Neutrophil (primary cell): ENCODE measurements around the gene CIAO1.

Experiments used
- H3K27ac ChIP-seq: fragments of 200-600 bp; sonication (generic); 2 replicates; pipeline ENCODE4 v1.5.1; 2016; ENCODE audit warnings: mild to moderate bottlenecking, moderate library complexity
- H3K27me3 ChIP-seq: fragments of 200-600 bp; sonication (generic); 2 replicates; pipeline ENCODE4 v1.6.0; 2016; ENCODE audit warnings: mild to moderate bottlenecking
- H3K36me3 ChIP-seq: fragments of 200-600 bp; sonication (generic); 2 replicates; pipeline ENCODE4 v1.5.1; 2017
- H3K4me1 ChIP-seq, 2 experiments: fragments of 200-600 bp in 1 of 2; sonication (generic) in 1 of 2; 1 replicate in 1 of 2; 2 replicates in 1 of 2; pipeline versions ENCODE4 v1.5.1 to v1.6.1; 2013 to 2016; ENCODE audit warnings: low read depth in 1 of 2, low read length in 1 of 2, mild to moderate bottlenecking in 1 of 2, moderate library complexity in 1 of 2; ENCODE audit not compliant: control insufficient read depth in 1 of 2, insufficient read depth in 1 of 2
- H3K4me3 ChIP-seq, 2 experiments: fragments of 200-600 bp in 1 of 2; sonication (generic) in 1 of 2; 1 replicate in 1 of 2; 2 replicates in 1 of 2; pipeline ENCODE4 v1.5.1; 2013 to 2016; ENCODE audit warnings: low read depth in 1 of 2, low read length in 1 of 2, mild to moderate bottlenecking in 1 of 2, moderate library complexity in 1 of 2
- H3K9me3 ChIP-seq: fragments of 200-600 bp; sonication (generic); 2 replicates; pipeline ENCODE4 v1.5.1; 2016
- CTCF ChIP-seq: fragments of 200-600 bp; sonication (generic); IDR thresholded peaks from 2 replicates; pipeline ENCODE4 v1.5.1; 2016; ENCODE audit warnings: antibody characterized with exemption

The CIAO1 gene

GRCh38 chr2:96231316-96231715 lies 34.7 kb upstream of the CIAO1 start:
- peaks cover 24 to 25% of the 10 kb centered on the region in 2 experiments for H3K4me1 ChIP-seq
- H3K9me3 ChIP-seq, result no peaks in the 10 kb centered on the region

GRCh38 chr2:96233436-96233835 lies 32.6 kb upstream of the CIAO1 start:
- H3K4me1 ChIP-seq, result peaks cover 24 to 25% of the 10 kb centered on the region in 2 experiments
- peak overlapping the region in 1 of 2 experiments; percentile 22 for H3K4me3 ChIP-seq
- no peaks in the 10 kb centered on the region for H3K27me3 ChIP-seq
- H3K36me3 ChIP-seq, result no peaks in the 10 kb centered on the region
- no peak for TF ChIP-seq CTCF
- peak overlapping the region; percentile 84 for H3K27ac ChIP-seq
- H3K9me3 ChIP-seq, result no peaks in the 10 kb centered on the region

More at GRCh38 chr2:96231316-96231715, 34.7 kb upstream of the CIAO1 start:
- Histone ChIP-seq H3K36me3 (no peaks in the 10 kb centered on the region), H3K27me3 (no peaks in the 10 kb centered on the region), H3K27ac (no peak overlapping the region), H3K4me3 (no peak overlapping the region)
- no peak for TF ChIP-seq CTCF

GRCh38 chr2:96233880-96234316 lies 32.1 kb upstream of the CIAO1 start:
- Histone ChIP-seq H3K27me3 (no peaks in the 10 kb centered on the region), H3K9me3 (no peaks in the 10 kb centered on the region), H3K27ac (peak overlapping the region; percentile 84), H3K36me3 (no peaks in the 10 kb centered on the region), H3K4me3 (peak overlapping the region in 1 of 2 experiments; percentile 22), H3K4me1 (peaks cover 25% of the 10 kb centered on the region in 2 experiments)
- peak; percentile 33 for TF ChIP-seq CTCF

- no peak for TF ChIP-seq CTCF
- H3K27me3 ChIP-seq, result no peaks in the 10 kb centered on the region
- no peaks in the 10 kb centered on the region for H3K36me3 ChIP-seq
These were observed 29.1 kb upstream of the CIAO1 start for GRCh38 chr2:96236882-96237281.

GRCh38 chr2:96238266-96238665 lies 27.8 kb upstream of the CIAO1 start:
- Histone ChIP-seq H3K4me3 (no peak overlapping the region), H3K27me3 (no peaks in the 10 kb centered on the region), H3K27ac (no peak overlapping the region), H3K4me1 (peaks cover 57 to 63% of the 10 kb centered on the region in 2 experiments), H3K9me3 (no peaks in the 10 kb centered on the region), H3K36me3 (no peaks in the 10 kb centered on the region)
- no peak for TF ChIP-seq CTCF

More at GRCh38 chr2:96236882-96237281, 29.1 kb upstream of the CIAO1 start:
- H3K4me3 ChIP-seq, result no peak overlapping the region
- no peak overlapping the region for H3K27ac ChIP-seq
- no peaks in the 10 kb centered on the region for H3K9me3 ChIP-seq
- peaks cover 49 to 55% of the 10 kb centered on the region in 2 experiments for H3K4me1 ChIP-seq

- no peak for TF ChIP-seq CTCF
- H3K9me3 ChIP-seq, result no peaks in the 10 kb centered on the region
- H3K4me1 ChIP-seq, result peaks cover 57 to 63% of the 10 kb centered on the region in 2 experiments
- no peaks in the 10 kb centered on the region for H3K27me3 ChIP-seq
- H3K36me3 ChIP-seq, result no peaks in the 10 kb centered on the region
- H3K27ac ChIP-seq, result peak overlapping the region; percentile 99
- H3K4me3 ChIP-seq, result no peak overlapping the region
These were observed 26.9 kb upstream of the CIAO1 start for GRCh38 chr2:96239091-96239490.
